Upper lobe of right lung (tissue), 1 donor: ENCODE measurements around the gene GLB1L2. TPM values are rescaled to one million over a fixed set of nuclear protein-coding genes. Genes with fewer than 3 reads are reported as not detected.

Source experiments
- ATAC-seq: fragments of 200-7000 bp; cut with Tn5 transposase; one replicate; pipeline ENCODE4 v1.9.1; 2020; ENCODE audit warnings: mild to moderate bottlenecking, moderate library complexity
- DNase-seq: peaks from one replicate; pipeline ENCODE4 v3.0.0-alpha.2; 2020
- H3K27ac ChIP-seq: fragments of 200-600 bp; one replicate; pipeline ENCODE4 v1.8.0; 2022
- H3K27me3 ChIP-seq: fragments of 200-600 bp; one replicate; pipeline ENCODE4 v1.8.0; 2022; ENCODE audit warnings: mild to moderate bottlenecking
- H3K36me3 ChIP-seq: fragments of 200-600 bp; one replicate; pipeline ENCODE4 v1.8.0; 2022
- H3K4me1 ChIP-seq: fragments of 200-600 bp; one replicate; pipeline ENCODE4 v1.8.0; 2022
- H3K4me3 ChIP-seq: fragments of 200-600 bp; one replicate; pipeline ENCODE4 v1.8.0; 2022; ENCODE audit warnings: mild to moderate bottlenecking
- H3K9me3 ChIP-seq: fragments of 200-600 bp; one replicate; pipeline ENCODE4 v1.8.0; 2022
- intact Hi-C: fragments of 100-400 bp; cut with DNase I; formaldehyde crosslinking; loops from one replicate; pipeline ENCODE4 v1.11.0; 2022
- total RNA-seq: library from RNA; stranded (reverse); fragmentation: NEBNext Ultra II Directional; extraction: Animal tissue kit (Norgen Biotek cat#: 25700); gene quantifications from one replicate; pipeline ENCODE4 v1.2.1, GENCODE V29; 2021
- TF ChIP-seq, protein P1 (sequence below): fragments of 200-600 bp; IDR thresholded peaks from one replicate; pipeline ENCODE4 v1.8.0; 2022; ENCODE audit warnings: antibody characterized with exemption
- donor health status: DM: no; HTN: yes; CAD: no; lungs with severe emphysema.

Gene GLB1L2
- total RNA-seq, 1 donor from 2014 or later, result 4.9 TPM

DNA sequence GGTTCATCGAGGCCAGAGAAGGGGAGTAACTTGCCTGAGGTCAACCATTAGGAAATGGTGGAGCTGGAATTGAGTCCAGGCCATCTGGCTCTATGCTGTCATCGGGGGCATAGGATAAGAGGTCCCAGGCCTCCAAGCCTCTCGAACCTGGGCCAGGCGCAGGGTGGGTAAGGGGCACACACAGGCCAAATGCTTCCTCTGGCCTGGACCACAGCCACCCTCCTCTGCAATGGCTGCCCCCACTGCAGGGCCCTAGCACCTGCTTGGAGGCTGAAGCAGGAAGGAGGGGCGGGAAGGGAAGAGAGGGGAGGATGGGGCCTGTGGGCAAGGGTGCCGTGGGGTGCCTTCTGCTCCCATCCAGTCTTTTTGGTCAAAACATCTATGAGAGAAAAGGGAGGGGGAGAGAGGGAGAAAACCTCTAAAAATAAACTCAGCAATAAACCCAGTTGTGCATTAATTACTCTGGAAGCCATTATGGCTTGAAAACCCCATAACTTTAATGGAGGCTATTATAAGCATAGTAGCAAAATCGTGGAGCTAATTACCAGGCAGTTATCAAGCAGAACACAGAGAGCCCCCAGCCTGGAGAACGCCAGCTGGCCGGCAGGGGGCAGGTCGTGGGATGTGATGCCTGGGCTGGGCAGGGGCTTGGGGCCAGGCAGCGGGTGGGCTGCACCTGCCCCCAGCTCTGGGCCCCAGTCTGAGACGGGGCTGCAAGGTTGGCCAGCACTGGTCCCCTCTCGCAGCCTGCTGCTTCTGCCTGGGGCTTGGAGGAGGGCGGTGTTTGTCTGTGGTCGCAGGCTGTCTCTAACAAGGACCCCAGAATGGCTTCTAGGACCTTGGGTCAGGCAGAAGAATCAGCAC, 59.1 kb downstream of the GLB1L2 start:
- no peak for DNase-seq
- ATAC-seq, result no peak
- Histone ChIP-seq H3K9me3 (no peaks in the 10 kb centered on the region), H3K27me3 (peaks cover 10% of the 10 kb centered on the region), H3K36me3 (no peaks in the 10 kb centered on the region), H3K4me3 (no peak overlapping the region), H3K27ac (no peak overlapping the region), H3K4me1 (no peaks in the 10 kb centered on the region)
- TF ChIP-seq, protein P1, sequence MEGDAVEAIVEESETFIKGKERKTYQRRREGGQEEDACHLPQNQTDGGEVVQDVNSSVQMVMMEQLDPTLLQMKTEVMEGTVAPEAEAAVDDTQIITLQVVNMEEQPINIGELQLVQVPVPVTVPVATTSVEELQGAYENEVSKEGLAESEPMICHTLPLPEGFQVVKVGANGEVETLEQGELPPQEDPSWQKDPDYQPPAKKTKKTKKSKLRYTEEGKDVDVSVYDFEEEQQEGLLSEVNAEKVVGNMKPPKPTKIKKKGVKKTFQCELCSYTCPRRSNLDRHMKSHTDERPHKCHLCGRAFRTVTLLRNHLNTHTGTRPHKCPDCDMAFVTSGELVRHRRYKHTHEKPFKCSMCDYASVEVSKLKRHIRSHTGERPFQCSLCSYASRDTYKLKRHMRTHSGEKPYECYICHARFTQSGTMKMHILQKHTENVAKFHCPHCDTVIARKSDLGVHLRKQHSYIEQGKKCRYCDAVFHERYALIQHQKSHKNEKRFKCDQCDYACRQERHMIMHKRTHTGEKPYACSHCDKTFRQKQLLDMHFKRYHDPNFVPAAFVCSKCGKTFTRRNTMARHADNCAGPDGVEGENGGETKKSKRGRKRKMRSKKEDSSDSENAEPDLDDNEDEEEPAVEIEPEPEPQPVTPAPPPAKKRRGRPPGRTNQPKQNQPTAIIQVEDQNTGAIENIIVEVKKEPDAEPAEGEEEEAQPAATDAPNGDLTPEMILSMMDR, result no peak
- intact Hi-C loops, result no loop called here

DNA sequence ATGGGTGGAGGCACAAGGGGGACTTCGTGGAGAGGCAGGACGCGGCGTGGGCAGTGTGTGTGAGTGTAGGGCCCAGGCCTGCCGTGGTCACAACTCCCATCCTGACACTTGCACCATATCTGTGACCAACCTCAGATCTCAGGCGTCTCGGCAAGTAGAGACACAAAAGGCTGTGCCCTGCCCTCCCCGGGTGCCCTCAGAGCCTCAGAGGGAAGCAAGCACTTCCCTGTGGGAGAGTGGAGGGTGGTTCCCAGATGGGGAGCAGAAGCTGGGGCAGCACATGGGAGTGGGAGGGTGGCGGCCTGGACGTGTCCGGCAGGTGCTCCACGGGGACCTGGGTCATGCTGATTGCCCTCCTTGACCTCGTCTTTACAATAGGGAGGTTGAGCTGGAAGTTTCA, 59.9 kb downstream of the GLB1L2 start:
- Histone ChIP-seq H3K4me3 (no peak overlapping the region), H3K27me3 (peaks cover 10% of the 10 kb centered on the region), H3K9me3 (no peaks in the 10 kb centered on the region), H3K4me1 (no peaks in the 10 kb centered on the region), H3K36me3 (no peaks in the 10 kb centered on the region), H3K27ac (no peak overlapping the region)
- ATAC-seq (no peak), DNase-seq (no peak)
- TF ChIP-seq, protein P1, result no peak
- intact Hi-C loops, result no loop called here

DNA sequence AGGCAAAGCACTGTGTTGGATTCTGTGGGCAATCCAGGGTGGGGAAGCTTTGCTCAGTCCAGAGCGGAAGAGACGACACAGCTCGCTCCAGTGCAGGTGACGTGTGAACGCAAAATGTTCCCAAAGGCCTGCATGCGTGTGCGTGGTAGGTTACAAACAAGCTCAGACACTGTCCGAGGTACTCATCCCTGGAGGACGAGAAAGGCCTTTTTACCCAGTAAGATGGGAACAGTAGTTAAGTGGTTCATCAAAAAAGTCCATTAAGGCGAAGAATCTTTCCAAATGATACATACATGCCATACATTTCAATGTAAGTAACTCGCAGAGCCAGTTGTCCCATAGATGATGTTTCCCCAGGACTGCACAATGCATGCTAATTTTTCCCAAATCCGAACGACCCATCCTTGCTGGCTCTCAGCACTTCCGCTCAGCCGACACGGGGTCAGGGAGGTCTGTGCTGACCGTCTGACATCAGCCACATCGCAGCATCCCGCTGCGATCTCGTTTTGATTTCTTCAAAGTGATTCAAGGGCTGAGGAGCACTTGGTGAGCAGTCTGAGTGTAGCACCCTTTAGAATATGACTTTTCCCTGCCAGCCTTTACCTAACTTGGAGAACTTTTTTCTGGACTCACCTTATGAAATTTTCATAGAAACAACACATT, 61.3 kb downstream of the GLB1L2 start:
- Histone ChIP-seq H3K27me3 (peaks cover 10% of the 10 kb centered on the region), H3K4me3 (no peak overlapping the region), H3K36me3 (no peaks in the 10 kb centered on the region), H3K27ac (no peak overlapping the region), H3K9me3 (no peaks in the 10 kb centered on the region), H3K4me1 (no peaks in the 10 kb centered on the region)
- intact Hi-C loops, result no loop called here
- no peak for ATAC-seq
- TF ChIP-seq, protein P1, result no peak
- no peak for DNase-seq

DNA sequence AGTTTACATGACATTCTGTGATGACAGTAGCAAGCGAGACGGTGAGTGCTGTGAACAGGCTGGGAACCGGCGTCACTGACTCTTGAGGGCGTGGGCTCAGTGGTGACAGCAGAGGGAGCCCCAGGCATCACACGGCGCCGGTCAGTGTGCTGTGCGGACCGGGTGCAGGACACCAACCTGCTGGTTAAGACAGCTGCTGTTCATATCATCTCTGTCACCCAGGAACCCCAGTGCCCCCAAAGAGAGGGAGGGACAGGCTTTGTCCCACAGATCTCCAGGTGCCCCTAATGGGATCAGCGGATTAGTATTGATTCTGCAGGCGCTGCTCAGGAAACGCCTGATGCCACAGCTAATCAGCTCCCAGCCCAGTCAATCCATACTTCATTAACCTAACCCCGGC, 61.9 kb downstream of the GLB1L2 start:
- H3K4me1 ChIP-seq, result no peaks in the 10 kb centered on the region
- no peak overlapping the region for H3K4me3 ChIP-seq
- peaks cover 9% of the 10 kb centered on the region for H3K27me3 ChIP-seq
- DNase-seq, result no peak
- intact Hi-C loops, result no loop called here
- H3K27ac ChIP-seq, result no peak overlapping the region
- TF ChIP-seq, protein P1, result peak; percentile 23
- no peaks in the 10 kb centered on the region for H3K36me3 ChIP-seq
- ATAC-seq, result peak; percentile 35
- H3K9me3 ChIP-seq, result no peaks in the 10 kb centered on the region

DNA sequence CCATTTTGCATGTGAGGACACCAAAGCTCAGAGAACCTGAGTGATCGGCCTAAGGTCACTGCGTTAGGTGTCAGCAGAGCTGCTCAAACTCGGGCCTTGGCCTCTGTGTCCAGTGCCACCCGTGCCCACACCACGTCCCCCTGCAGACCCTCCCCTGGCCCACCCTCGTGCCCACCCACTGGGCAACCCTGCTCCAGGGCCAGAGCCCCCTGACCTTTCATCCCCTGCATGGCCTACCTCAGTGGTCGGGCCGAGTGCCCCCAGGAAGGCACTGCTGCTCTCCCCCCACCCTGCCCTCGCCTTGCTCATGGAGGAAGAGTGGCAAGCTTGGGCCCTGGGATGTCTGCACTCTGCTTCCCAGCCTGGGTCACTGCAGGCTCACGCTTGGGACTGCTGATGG, 62.5 kb downstream of the GLB1L2 start:
- Histone ChIP-seq H3K4me1 (no peaks in the 10 kb centered on the region), H3K27ac (no peak overlapping the region), H3K4me3 (no peak overlapping the region), H3K27me3 (peaks cover 4% of the 10 kb centered on the region), H3K9me3 (no peaks in the 10 kb centered on the region), H3K36me3 (no peaks in the 10 kb centered on the region)
- TF ChIP-seq, protein P1, result no peak
- intact Hi-C loops, result no loop called here
- DNase-seq (no peak), ATAC-seq (no peak)
